ENCODE measurements around the gene KCNQ1.

DNA sequence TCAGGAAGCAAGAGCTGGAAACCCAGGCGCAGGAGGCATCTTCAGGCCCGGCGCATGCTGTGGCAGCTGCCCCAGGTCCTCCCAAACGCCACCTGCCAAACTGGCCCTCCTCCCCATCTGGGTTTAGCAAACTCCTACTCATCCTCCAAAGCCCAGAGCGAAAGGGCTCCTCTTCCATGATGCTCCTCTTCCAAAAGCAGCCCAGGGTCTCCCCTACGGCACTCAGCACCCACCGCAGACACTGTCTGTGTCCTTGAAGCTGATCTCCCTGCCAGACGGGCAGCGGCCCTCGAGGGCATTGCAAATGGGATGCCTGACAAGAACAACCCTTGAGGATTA is 414.9 kb downstream of the KCNQ1 start:
- TF ChIP-seq POLR2A (IDR thresholded peaks at IDR 0.05; ENCODE audit: low read depth, low read length): no peak
- TF ChIP-seq TAF1 (IDR thresholded peaks at IDR 0.05; ENCODE audit: low read depth, low read length): no peak
- TF ChIP-seq POLR2AphosphoS5 (IDR thresholded peaks at IDR 0.05; ENCODE audit: low read depth, low read length): no peak
- no peak for TF ChIP-seq POU2F2 (IDR thresholded peaks at IDR 0.05; ENCODE audit: low read depth, low read length)
- TF ChIP-seq SPI1 (IDR thresholded peaks at IDR 0.05; ENCODE audit: low read depth, low read length): no peak
- no peak for TF ChIP-seq PAX5 (IDR thresholded peaks at IDR 0.05; ENCODE audit: insufficient read depth, low read length, severe bottlenecking)

Measured in GM12891 (cell line).